Measurements from ENCODE around the gene MESP2.

MESP2 gene

GRCh38 chr15:89794627-89795241 lies 18.6 kb downstream of the MESP2 start:
- peak; percentile 33 for DNase-seq (ENCODE audit: low read depth)

GRCh38 chr15:89795996-89796395 lies 19.9 kb downstream of the MESP2 start:
- H3K4me3 ChIP-seq (ENCODE audit: low read length): no peak overlapping the region
- TF ChIP-seq, protein P1, sequence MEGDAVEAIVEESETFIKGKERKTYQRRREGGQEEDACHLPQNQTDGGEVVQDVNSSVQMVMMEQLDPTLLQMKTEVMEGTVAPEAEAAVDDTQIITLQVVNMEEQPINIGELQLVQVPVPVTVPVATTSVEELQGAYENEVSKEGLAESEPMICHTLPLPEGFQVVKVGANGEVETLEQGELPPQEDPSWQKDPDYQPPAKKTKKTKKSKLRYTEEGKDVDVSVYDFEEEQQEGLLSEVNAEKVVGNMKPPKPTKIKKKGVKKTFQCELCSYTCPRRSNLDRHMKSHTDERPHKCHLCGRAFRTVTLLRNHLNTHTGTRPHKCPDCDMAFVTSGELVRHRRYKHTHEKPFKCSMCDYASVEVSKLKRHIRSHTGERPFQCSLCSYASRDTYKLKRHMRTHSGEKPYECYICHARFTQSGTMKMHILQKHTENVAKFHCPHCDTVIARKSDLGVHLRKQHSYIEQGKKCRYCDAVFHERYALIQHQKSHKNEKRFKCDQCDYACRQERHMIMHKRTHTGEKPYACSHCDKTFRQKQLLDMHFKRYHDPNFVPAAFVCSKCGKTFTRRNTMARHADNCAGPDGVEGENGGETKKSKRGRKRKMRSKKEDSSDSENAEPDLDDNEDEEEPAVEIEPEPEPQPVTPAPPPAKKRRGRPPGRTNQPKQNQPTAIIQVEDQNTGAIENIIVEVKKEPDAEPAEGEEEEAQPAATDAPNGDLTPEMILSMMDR (conservative IDR thresholded peaks at IDR 0.05; ENCODE audit: low read length): no peak
- no peak for DNase-seq (ENCODE audit: low read depth)

More at GRCh38 chr15:89794627-89795241, 18.6 kb downstream of the MESP2 start:
- no peak overlapping the region for H3K4me3 ChIP-seq (ENCODE audit: low read length)
- TF ChIP-seq, protein P1 (conservative IDR thresholded peaks at IDR 0.05; ENCODE audit: low read length): no peak

GRCh38 chr15:89797678-89798201 lies 21.6 kb downstream of the MESP2 start:
- H3K4me3 ChIP-seq (ENCODE audit: low read length): no peak overlapping the region
- TF ChIP-seq, protein P1 (conservative IDR thresholded peaks at IDR 0.05; ENCODE audit: low read length): no peak
- no peak for DNase-seq (ENCODE audit: low read depth)

GRCh38 chr15:89799011-89799911 lies 23.1 kb downstream of the MESP2 start:
- DNase-seq (ENCODE audit: low read depth): no peak
- H3K4me3 ChIP-seq (ENCODE audit: low read length): no peak overlapping the region

GRCh38 chr15:89799918-89800498 lies 23.9 kb downstream of the MESP2 start:
- no peak overlapping the region for H3K4me3 ChIP-seq (ENCODE audit: low read length)
- no peak for DNase-seq (ENCODE audit: low read depth)
- TF ChIP-seq, protein P1 (conservative IDR thresholded peaks at IDR 0.05; ENCODE audit: low read length): no peak

More at GRCh38 chr15:89799011-89799911, 23.1 kb downstream of the MESP2 start:
- TF ChIP-seq, protein P1 (conservative IDR thresholded peaks at IDR 0.05; ENCODE audit: low read length): no peak

DNA sequence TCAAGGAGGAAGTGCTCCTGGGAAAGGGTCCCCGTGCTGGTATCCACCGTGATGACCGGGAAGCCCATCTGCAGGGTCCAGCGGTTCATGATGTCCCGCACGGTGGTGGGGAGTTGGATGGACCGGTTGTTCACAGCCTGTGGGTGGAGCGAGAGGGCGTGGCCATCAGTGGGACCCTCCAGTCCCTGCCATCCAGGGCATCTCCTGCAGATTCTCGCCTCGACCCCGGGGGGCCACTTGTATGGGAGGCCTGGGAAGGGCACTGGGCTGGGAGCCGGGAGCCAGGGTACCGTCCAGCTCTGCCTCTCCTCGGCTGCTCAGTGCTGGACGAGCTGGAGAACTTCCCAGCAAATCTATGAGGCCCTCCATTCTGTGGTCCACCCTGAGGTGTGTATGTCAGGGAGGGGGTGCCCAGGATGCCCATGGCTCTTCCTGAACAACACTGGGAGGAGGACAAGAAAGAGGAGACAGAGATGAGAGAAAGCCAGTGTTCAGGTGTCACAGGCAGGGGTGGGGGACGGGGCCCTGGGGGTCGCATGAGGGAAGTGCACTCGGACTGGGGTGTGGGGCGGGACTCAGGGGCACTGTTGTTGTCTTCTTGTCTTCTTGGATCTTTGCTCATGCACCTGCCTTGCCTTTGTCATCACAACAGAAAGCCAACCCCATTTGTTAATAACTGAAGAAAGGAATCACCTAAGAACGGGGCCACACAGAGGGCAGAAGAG lies 25.5 kb downstream of the MESP2 start:
- H3K4me3 ChIP-seq (ENCODE audit: low read length): no peak overlapping the region
- TF ChIP-seq, protein P1 (conservative IDR thresholded peaks at IDR 0.05; ENCODE audit: low read length): no peak
- no peak for DNase-seq (ENCODE audit: low read depth)

Measured in AG10803 (cell line).